WTC11 (cell line): Measurements from ENCODE around the gene KRTCAP2. TPM values are rescaled to one million over a fixed set of nuclear protein-coding genes. Genes with fewer than 3 reads are reported as not detected.

Experiments
- CBFB ChIP-seq: sonication (generic); formaldehyde crosslinking; IDR thresholded peaks from 2 replicates; pipeline ENCODE4 v1.8.1; 2022; ENCODE audit warnings: mild to moderate bottlenecking, low read depth, missing genetic modification reagents
- E2F4 ChIP-seq: sonication (generic); formaldehyde crosslinking; IDR thresholded peaks from 2 replicates; pipeline ENCODE4 v1.8.1; 2022; ENCODE audit warnings: low read depth, mild to moderate bottlenecking, moderate library complexity, missing genetic modification reagents, borderline replicate concordance
- ETV6 ChIP-seq: sonication (generic); formaldehyde crosslinking; IDR thresholded peaks from 2 replicates; pipeline ENCODE4 v1.8.1; 2022; ENCODE audit warnings: mild to moderate bottlenecking, missing genetic modification reagents
- GABPB1 ChIP-seq: sonication (generic); formaldehyde crosslinking; IDR thresholded peaks from 2 replicates; pipeline ENCODE4 v1.8.1; 2023; ENCODE audit warnings: mild to moderate bottlenecking, missing genetic modification reagents
- HMGA2 ChIP-seq: fragments of 250-450 bp; sonication (Bioruptor Pico); IDR thresholded peaks from 2 replicates; pipeline ENCODE4 v1.4.0; 2021; ENCODE audit warnings: mild to moderate bottlenecking, moderate library complexity
- JUN ChIP-seq: sonication (generic); formaldehyde crosslinking; IDR thresholded peaks from 2 replicates; pipeline ENCODE4 v1.8.0; 2023; ENCODE audit warnings: mild to moderate bottlenecking, missing genetic modification reagents
- NFYB ChIP-seq: sonication (generic); formaldehyde crosslinking; conservative IDR thresholded peaks from 2 replicates; pipeline ENCODE4 v1.8.0; 2022; ENCODE audit warnings: low read depth, missing genetic modification reagents
- NR2C2 ChIP-seq: sonication (generic); formaldehyde crosslinking; IDR thresholded peaks from 2 replicates; pipeline ENCODE4 v1.8.0; 2022; ENCODE audit warnings: mild to moderate bottlenecking, missing genetic modification reagents
- PRDM15 ChIP-seq: sonication (generic); formaldehyde crosslinking; IDR thresholded peaks from 2 replicates; pipeline ENCODE4 v1.8.0; 2022; ENCODE audit warnings: missing genetic modification reagents
- PREB ChIP-seq: sonication (generic); formaldehyde crosslinking; IDR thresholded peaks from 2 replicates; pipeline ENCODE4 v1.8.1; 2022; ENCODE audit warnings: mild to moderate bottlenecking, missing genetic modification reagents, moderate library complexity, borderline replicate concordance
- RORB ChIP-seq: fragments of 250-450 bp; sonication (Bioruptor Pico); IDR thresholded peaks from 2 replicates; pipeline ENCODE4 v1.9.0; 2021; ENCODE audit warnings: mild to moderate bottlenecking
- ZNF396 ChIP-seq: fragments of 250-450 bp; sonication (Bioruptor Pico); IDR thresholded peaks from 2 replicates; pipeline ENCODE4 v1.8.0; 2021; ENCODE audit warnings: mild to moderate bottlenecking, moderate library complexity, borderline replicate concordance
- ZNF671 ChIP-seq: fragments of 250-450 bp; sonication (Bioruptor Pico); IDR thresholded peaks from 2 replicates; pipeline ENCODE4 v1.8.0; 2021; ENCODE audit warnings: mild to moderate bottlenecking
- total RNA-seq: library from RNA; stranded (reverse); gene quantifications from 3 replicates; pipeline ENCODE4 v1.2.3, GENCODE V29; 2021
- TF ChIP-seq, protein P1 (sequence below): sonication (generic); formaldehyde crosslinking; IDR thresholded peaks from 2 replicates; pipeline ENCODE4 v1.8.1; 2023; ENCODE audit warnings: mild to moderate bottlenecking, missing genetic modification reagents, borderline replicate concordance
- TF ChIP-seq, protein P2 (sequence below): sonication (generic); formaldehyde crosslinking; IDR thresholded peaks from 2 replicates; pipeline ENCODE4 v1.8.0; 2023; ENCODE audit warnings: mild to moderate bottlenecking, missing genetic modification reagents
- TF ChIP-seq, protein P3 (sequence below): fragments of 250-450 bp; sonication (Bioruptor Pico); IDR thresholded peaks from 2 replicates; pipeline ENCODE4 v2.1.2; 2022; ENCODE audit warnings: mild to moderate bottlenecking, moderate library complexity
- TF ChIP-seq, protein P4 (sequence below): sonication (generic); formaldehyde crosslinking; IDR thresholded peaks from 2 replicates; pipeline ENCODE4 v1.8.0; 2023; ENCODE audit warnings: missing genetic modification reagents, mild to moderate bottlenecking, borderline replicate concordance
- TF ChIP-seq, protein P5 (sequence below): sonication (generic); formaldehyde crosslinking; IDR thresholded peaks from 2 replicates; pipeline ENCODE4 v1.8.1; 2023; ENCODE audit warnings: mild to moderate bottlenecking, missing genetic modification reagents, moderate library complexity

KRTCAP2 gene
- total RNA-seq, 1 experiment from 2014 or later, result 104 TPM

- TF ChIP-seq, protein P1, sequence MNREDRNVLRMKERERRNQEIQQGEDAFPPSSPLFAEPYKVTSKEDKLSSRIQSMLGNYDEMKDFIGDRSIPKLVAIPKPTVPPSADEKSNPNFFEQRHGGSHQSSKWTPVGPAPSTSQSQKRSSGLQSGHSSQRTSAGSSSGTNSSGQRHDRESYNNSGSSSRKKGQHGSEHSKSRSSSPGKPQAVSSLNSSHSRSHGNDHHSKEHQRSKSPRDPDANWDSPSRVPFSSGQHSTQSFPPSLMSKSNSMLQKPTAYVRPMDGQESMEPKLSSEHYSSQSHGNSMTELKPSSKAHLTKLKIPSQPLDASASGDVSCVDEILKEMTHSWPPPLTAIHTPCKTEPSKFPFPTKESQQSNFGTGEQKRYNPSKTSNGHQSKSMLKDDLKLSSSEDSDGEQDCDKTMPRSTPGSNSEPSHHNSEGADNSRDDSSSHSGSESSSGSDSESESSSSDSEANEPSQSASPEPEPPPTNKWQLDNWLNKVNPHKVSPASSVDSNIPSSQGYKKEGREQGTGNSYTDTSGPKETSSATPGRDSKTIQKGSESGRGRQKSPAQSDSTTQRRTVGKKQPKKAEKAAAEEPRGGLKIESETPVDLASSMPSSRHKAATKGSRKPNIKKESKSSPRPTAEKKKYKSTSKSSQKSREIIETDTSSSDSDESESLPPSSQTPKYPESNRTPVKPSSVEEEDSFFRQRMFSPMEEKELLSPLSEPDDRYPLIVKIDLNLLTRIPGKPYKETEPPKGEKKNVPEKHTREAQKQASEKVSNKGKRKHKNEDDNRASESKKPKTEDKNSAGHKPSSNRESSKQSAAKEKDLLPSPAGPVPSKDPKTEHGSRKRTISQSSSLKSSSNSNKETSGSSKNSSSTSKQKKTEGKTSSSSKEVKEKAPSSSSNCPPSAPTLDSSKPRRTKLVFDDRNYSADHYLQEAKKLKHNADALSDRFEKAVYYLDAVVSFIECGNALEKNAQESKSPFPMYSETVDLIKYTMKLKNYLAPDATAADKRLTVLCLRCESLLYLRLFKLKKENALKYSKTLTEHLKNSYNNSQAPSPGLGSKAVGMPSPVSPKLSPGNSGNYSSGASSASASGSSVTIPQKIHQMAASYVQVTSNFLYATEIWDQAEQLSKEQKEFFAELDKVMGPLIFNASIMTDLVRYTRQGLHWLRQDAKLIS, result no peak
- peak; percentile 42; the same call in 1 of the 2 replicates for TF ChIP-seq GABPB1 (CRISPR knock-in tag)
- TF ChIP-seq CBFB (CRISPR knock-in tag), result no peak
- no peak for TF ChIP-seq ZNF396
- no peak for TF ChIP-seq RORB (CRISPR knock-in tag)
- TF ChIP-seq NFYB, result no peak
- TF ChIP-seq ZNF671 (CRISPR knock-in tag), result no peak
- TF ChIP-seq JUN, result 0 out of 2 replicates have a peak, but pooled peaks have one; percentile 34
- TF ChIP-seq, protein P2, sequence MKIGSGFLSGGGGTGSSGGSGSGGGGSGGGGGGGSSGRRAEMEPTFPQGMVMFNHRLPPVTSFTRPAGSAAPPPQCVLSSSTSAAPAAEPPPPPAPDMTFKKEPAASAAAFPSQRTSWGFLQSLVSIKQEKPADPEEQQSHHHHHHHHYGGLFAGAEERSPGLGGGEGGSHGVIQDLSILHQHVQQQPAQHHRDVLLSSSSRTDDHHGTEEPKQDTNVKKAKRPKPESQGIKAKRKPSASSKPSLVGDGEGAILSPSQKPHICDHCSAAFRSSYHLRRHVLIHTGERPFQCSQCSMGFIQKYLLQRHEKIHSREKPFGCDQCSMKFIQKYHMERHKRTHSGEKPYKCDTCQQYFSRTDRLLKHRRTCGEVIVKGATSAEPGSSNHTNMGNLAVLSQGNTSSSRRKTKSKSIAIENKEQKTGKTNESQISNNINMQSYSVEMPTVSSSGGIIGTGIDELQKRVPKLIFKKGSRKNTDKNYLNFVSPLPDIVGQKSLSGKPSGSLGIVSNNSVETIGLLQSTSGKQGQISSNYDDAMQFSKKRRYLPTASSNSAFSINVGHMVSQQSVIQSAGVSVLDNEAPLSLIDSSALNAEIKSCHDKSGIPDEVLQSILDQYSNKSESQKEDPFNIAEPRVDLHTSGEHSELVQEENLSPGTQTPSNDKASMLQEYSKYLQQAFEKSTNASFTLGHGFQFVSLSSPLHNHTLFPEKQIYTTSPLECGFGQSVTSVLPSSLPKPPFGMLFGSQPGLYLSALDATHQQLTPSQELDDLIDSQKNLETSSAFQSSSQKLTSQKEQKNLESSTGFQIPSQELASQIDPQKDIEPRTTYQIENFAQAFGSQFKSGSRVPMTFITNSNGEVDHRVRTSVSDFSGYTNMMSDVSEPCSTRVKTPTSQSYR (CRISPR knock-in tag), result peak; percentile 79
- TF ChIP-seq PREB (CRISPR knock-in tag), result no peak
- TF ChIP-seq, protein P3, sequence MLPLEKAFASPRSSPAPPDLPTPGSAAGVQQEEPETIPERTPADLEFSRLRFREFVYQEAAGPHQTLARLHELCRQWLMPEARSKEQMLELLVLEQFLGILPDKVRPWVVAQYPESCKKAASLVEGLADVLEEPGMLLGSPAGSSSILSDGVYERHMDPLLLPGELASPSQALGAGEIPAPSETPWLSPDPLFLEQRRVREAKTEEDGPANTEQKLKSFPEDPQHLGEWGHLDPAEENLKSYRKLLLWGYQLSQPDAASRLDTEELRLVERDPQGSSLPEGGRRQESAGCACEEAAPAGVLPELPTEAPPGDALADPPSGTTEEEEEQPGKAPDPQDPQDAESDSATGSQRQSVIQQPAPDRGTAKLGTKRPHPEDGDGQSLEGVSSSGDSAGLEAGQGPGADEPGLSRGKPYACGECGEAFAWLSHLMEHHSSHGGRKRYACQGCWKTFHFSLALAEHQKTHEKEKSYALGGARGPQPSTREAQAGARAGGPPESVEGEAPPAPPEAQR, result no peak
- TF ChIP-seq, protein P4, sequence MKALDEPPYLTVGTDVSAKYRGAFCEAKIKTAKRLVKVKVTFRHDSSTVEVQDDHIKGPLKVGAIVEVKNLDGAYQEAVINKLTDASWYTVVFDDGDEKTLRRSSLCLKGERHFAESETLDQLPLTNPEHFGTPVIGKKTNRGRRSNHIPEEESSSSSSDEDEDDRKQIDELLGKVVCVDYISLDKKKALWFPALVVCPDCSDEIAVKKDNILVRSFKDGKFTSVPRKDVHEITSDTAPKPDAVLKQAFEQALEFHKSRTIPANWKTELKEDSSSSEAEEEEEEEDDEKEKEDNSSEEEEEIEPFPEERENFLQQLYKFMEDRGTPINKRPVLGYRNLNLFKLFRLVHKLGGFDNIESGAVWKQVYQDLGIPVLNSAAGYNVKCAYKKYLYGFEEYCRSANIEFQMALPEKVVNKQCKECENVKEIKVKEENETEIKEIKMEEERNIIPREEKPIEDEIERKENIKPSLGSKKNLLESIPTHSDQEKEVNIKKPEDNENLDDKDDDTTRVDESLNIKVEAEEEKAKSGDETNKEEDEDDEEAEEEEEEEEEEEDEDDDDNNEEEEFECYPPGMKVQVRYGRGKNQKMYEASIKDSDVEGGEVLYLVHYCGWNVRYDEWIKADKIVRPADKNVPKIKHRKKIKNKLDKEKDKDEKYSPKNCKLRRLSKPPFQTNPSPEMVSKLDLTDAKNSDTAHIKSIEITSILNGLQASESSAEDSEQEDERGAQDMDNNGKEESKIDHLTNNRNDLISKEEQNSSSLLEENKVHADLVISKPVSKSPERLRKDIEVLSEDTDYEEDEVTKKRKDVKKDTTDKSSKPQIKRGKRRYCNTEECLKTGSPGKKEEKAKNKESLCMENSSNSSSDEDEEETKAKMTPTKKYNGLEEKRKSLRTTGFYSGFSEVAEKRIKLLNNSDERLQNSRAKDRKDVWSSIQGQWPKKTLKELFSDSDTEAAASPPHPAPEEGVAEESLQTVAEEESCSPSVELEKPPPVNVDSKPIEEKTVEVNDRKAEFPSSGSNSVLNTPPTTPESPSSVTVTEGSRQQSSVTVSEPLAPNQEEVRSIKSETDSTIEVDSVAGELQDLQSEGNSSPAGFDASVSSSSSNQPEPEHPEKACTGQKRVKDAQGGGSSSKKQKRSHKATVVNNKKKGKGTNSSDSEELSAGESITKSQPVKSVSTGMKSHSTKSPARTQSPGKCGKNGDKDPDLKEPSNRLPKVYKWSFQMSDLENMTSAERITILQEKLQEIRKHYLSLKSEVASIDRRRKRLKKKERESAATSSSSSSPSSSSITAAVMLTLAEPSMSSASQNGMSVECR (CRISPR knock-in tag), result peak; percentile 83; the same call in 1 of the 2 replicates
- TF ChIP-seq ETV6, result no peak
- TF ChIP-seq, protein P5, sequence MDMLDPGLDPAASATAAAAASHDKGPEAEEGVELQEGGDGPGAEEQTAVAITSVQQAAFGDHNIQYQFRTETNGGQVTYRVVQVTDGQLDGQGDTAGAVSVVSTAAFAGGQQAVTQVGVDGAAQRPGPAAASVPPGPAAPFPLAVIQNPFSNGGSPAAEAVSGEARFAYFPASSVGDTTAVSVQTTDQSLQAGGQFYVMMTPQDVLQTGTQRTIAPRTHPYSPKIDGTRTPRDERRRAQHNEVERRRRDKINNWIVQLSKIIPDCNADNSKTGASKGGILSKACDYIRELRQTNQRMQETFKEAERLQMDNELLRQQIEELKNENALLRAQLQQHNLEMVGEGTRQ (CRISPR knock-in tag), result peak; percentile 72
- TF ChIP-seq E2F4 (CRISPR knock-in tag), result no peak
- no peak for TF ChIP-seq PRDM15 (CRISPR knock-in tag)
- TF ChIP-seq NR2C2 (CRISPR knock-in tag), result peak; percentile 83
- TF ChIP-seq HMGA2 (CRISPR knock-in tag), result no peak
Measured at GRCh38 chr1:155208541-155209311, 35.6 kb upstream of the KRTCAP2 start, which contains the start of gene MTX1 (continued).
